ENCODE data around the gene CCAR1. TPM values are rescaled to one million over a fixed set of nuclear protein-coding genes. Genes with fewer than 3 reads are reported as not detected.

CCAR1 gene
- total and polyA plus RNA-seq, 2 donors (not counting 1 experiment from before 2014, with no cell fraction given) = 26.3 to 101 TPM

GRCh38 chr10:68725016-68725415 is 4.0 kb downstream of the CCAR1 start:
- ChIA-PET CTCF (no interaction called here), POLR2A (no interaction called here)
- peaks cover 70% of the 10 kb centered on the region for H3K79me2 ChIP-seq (ENCODE audit: control insufficient read depth, insufficient read depth, low read length)
- peaks cover 10 to 15% of the 10 kb centered on the region in 2 donors for H3K4me1 ChIP-seq (ENCODE audit: control insufficient read depth in 2 of 2, insufficient read depth in 2 of 2, low read length in 2 of 2)
- no peaks in the 10 kb centered on the region for H3K27me3 ChIP-seq (replicated peaks in 1 of 4; ENCODE audit: control extremely low read depth in 1 of 4, control insufficient read depth in 3 of 4, insufficient read depth in 4 of 4, low read length in 3 of 4)
- H3K27ac ChIP-seq (ENCODE audit: low read length in 2 of 2) = no peak overlapping the region
- H3K4me3 ChIP-seq (ENCODE audit: control extremely low read depth in 1 of 5, extremely low read depth in 1 of 5, insufficient read depth in 1 of 5, low read depth in 2 of 5, low read length in 4 of 5) = no peak overlapping the region
- no peaks in the 10 kb centered on the region for H4K20me1 ChIP-seq (ENCODE audit: control insufficient read depth, insufficient read depth, low read length, poor library complexity, severe bottlenecking)
- DNase-seq = no peak
- Mint-ChIP-seq H3K9me3 (ENCODE audit: insufficient read depth) (no peaks in the 10 kb centered on the region), H3K27me3 (no peaks in the 10 kb centered on the region), H3K4me1 (peaks cover 20% of the 10 kb centered on the region), H3K4me3 (no peak overlapping the region), H3K27ac (no peak overlapping the region)
- 96% methylated on average over 4 of the region's 14 CpGs for WGBS (ENCODE audit: insufficient coverage)
- intact Hi-C loops (cut with micrococcal nuclease) = loop anchor here (10.0 kb wide), 2 partner anchors 370 to 450 kb away; no protein-coding TSS in a partner anchor
- TF ChIP-seq EZH2 (IDR thresholded peaks at IDR 0.05; ENCODE audit: borderline replicate concordance, insufficient read depth, low read depth, low read length, poor library complexity, severe bottlenecking) = no peak
- no peak for TF ChIP-seq CTCF (IDR thresholded peaks at IDR 0.05)
- no peak overlapping the region for H3K9ac ChIP-seq (ENCODE audit: low read length)
- no peak overlapping the region for H3K4me2 ChIP-seq (replicated peaks; ENCODE audit: low read depth, low read length, poor library complexity, severe bottlenecking)
- H3K36me3 ChIP-seq (replicated peaks in 1 of 2; ENCODE audit: control extremely low read depth in 1 of 2, control insufficient read depth in 1 of 2, extremely low read depth in 1 of 2, insufficient read depth in 2 of 2, low read length in 1 of 2) = peaks cover 8 to 47% of the 10 kb centered on the region in 2 experiments
- peaks cover 0 to 2% (median 0%) of the 10 kb centered on the region in 3 donors for H3K9me3 ChIP-seq (ENCODE audit: control extremely low read depth in 1 of 3, control insufficient read depth in 2 of 3, insufficient read depth in 1 of 3, low read length in 2 of 3)
- no peak for ATAC-seq (ENCODE audit: low read depth)
- no peak overlapping the region for H2AFZ ChIP-seq (ENCODE audit: insufficient read depth, low read depth, low read length, poor library complexity, severe bottlenecking)

GRCh38 chr10:68727146-68727545 is 6.1 kb downstream of the CCAR1 start:
- H3K4me1 Mint-ChIP-seq = peaks cover 11% of the 10 kb centered on the region
- DNase-seq = no peak
- no peak overlapping the region for H3K4me2 ChIP-seq (replicated peaks; ENCODE audit: low read depth, low read length, poor library complexity, severe bottlenecking)
- no peaks in the 10 kb centered on the region for H3K9me3 ChIP-seq (ENCODE audit: control extremely low read depth in 1 of 3, control insufficient read depth in 2 of 3, insufficient read depth in 1 of 3, low read length in 2 of 3)
- peaks cover 63% of the 10 kb centered on the region for H3K79me2 ChIP-seq (ENCODE audit: control insufficient read depth, insufficient read depth, low read length)
- peaks cover 6% of the 10 kb centered on the region in 2 donors for H3K4me1 ChIP-seq (ENCODE audit: control insufficient read depth in 2 of 2, insufficient read depth in 2 of 2, low read length in 2 of 2)
- no peak overlapping the region for H3K4me3 Mint-ChIP-seq
- no peaks in the 10 kb centered on the region for H4K20me1 ChIP-seq (ENCODE audit: control insufficient read depth, insufficient read depth, low read length, poor library complexity, severe bottlenecking)
- H3K4me3 ChIP-seq (ENCODE audit: control extremely low read depth in 1 of 5, extremely low read depth in 1 of 5, insufficient read depth in 1 of 5, low read depth in 2 of 5, low read length in 4 of 5) = no peak overlapping the region
- no peak overlapping the region for H3K27ac ChIP-seq (ENCODE audit: low read length in 2 of 2)
- H3K27ac Mint-ChIP-seq = no peak overlapping the region
- intact Hi-C loops (cut with micrococcal nuclease) = loop anchor here (10.0 kb wide), 2 partner anchors 368 to 448 kb away; no protein-coding TSS in a partner anchor
- H2AFZ ChIP-seq (ENCODE audit: insufficient read depth, low read depth, low read length, poor library complexity, severe bottlenecking) = no peak overlapping the region
- no peaks in the 10 kb centered on the region for H3K27me3 ChIP-seq (replicated peaks in 1 of 4; ENCODE audit: control extremely low read depth in 1 of 4, control insufficient read depth in 3 of 4, insufficient read depth in 4 of 4, low read length in 3 of 4)
- TF ChIP-seq CTCF (IDR thresholded peaks at IDR 0.05) (no peak), EZH2 (IDR thresholded peaks at IDR 0.05; ENCODE audit: borderline replicate concordance, insufficient read depth, low read depth, low read length, poor library complexity, severe bottlenecking) (no peak)
- POLR2A ChIA-PET = no interaction called here
- CTCF ChIA-PET = interaction anchor here (1.4 kb wide), 1 partner anchor 320 kb away, joined by 3 read pairs; the partner anchor contains the start of gene RUFY2
- H3K27me3 Mint-ChIP-seq = no peaks in the 10 kb centered on the region
- H3K9ac ChIP-seq (ENCODE audit: low read length) = no peak overlapping the region
- H3K36me3 ChIP-seq (replicated peaks in 1 of 2; ENCODE audit: control extremely low read depth in 1 of 2, control insufficient read depth in 1 of 2, extremely low read depth in 1 of 2, insufficient read depth in 2 of 2, low read length in 1 of 2) = peaks cover 8 to 56% of the 10 kb centered on the region in 2 experiments
- H3K9me3 Mint-ChIP-seq (ENCODE audit: insufficient read depth) = no peaks in the 10 kb centered on the region
- ATAC-seq (ENCODE audit: low read depth) = no peak
- 100% methylated on average over 2 of the region's 9 CpGs for WGBS (ENCODE audit: insufficient coverage)
